Measurements from ENCODE around the gene CNTNAP2. TPM values are rescaled to one million over a fixed set of nuclear protein-coding genes. Genes with fewer than 3 reads are reported as not detected.

Gene CNTNAP2
- total RNA-seq, 2 experiments from 2014 or later = 0.28 TPM; not detected in 1

- Histone ChIP-seq H4K20me1 (ENCODE audit: insufficient read depth, low read length) (no peaks in the 10 kb centered on the region), H3K9me3 (ENCODE audit: low read length) (no peaks in the 10 kb centered on the region), H3K4me2 (ENCODE audit: low read length) (no peak overlapping the region), H3K27ac (ENCODE audit: low read depth, low read length, poor library complexity, severe bottlenecking) (no peak overlapping the region), H3K4me1 (ENCODE audit: insufficient read depth, low read length, poor library complexity, severe bottlenecking) (no peaks in the 10 kb centered on the region), H3K9me2 (ENCODE audit: insufficient read depth, low read length) (no peaks in the 10 kb centered on the region), H3K36me3 (ENCODE audit: insufficient read depth, low read length) (no peaks in the 10 kb centered on the region), H3K4me3 (ENCODE audit: low read depth, low read length, poor library complexity, severe bottlenecking) (no peak overlapping the region), H2AFZ (ENCODE audit: low read length) (no peak overlapping the region), H3K79me2 (ENCODE audit: insufficient read depth, low read depth, low read length) (no peaks in the 10 kb centered on the region)
- ChIA-PET POLR2A (interaction anchor here (0.9 to 1.0 kb wide), 2 partner anchors 10 to 14 kb away, joined by 3 read pairs; no protein-coding TSS in a partner anchor), CTCF (ENCODE audit: unreplicated experiment) (no interaction called here)
- TF ChIP-seq, protein P1, sequence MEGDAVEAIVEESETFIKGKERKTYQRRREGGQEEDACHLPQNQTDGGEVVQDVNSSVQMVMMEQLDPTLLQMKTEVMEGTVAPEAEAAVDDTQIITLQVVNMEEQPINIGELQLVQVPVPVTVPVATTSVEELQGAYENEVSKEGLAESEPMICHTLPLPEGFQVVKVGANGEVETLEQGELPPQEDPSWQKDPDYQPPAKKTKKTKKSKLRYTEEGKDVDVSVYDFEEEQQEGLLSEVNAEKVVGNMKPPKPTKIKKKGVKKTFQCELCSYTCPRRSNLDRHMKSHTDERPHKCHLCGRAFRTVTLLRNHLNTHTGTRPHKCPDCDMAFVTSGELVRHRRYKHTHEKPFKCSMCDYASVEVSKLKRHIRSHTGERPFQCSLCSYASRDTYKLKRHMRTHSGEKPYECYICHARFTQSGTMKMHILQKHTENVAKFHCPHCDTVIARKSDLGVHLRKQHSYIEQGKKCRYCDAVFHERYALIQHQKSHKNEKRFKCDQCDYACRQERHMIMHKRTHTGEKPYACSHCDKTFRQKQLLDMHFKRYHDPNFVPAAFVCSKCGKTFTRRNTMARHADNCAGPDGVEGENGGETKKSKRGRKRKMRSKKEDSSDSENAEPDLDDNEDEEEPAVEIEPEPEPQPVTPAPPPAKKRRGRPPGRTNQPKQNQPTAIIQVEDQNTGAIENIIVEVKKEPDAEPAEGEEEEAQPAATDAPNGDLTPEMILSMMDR (conservative IDR thresholded peaks at IDR 0.05; ENCODE audit: low read length) = no peak
- TF ChIP-seq EZH2phosphoT487 (IDR thresholded peaks at IDR 0.05; ENCODE audit: borderline replicate concordance, low read depth, low read length) = no peak
- no peak for DNase-seq (ENCODE audit: low spot score)
- intact Hi-C loops (cut with micrococcal nuclease; ENCODE audit: unreplicated experiment) = no loop called here
- no TSS peak for BruUV-seq (replicated peaks)
These were observed 1066.3 kb downstream of the CNTNAP2 start for GRCh38 chr7:147182874-147183273.

- H3K4me2 ChIP-seq (ENCODE audit: low read length) = no peak overlapping the region
- H3K79me2 ChIP-seq (ENCODE audit: insufficient read depth, low read depth, low read length) = no peaks in the 10 kb centered on the region
- no peak for DNase-seq (ENCODE audit: low spot score)
- no TSS peak for BruUV-seq (replicated peaks)
- intact Hi-C loops (cut with micrococcal nuclease; ENCODE audit: unreplicated experiment) = no loop called here
- no peaks in the 10 kb centered on the region for H3K9me3 ChIP-seq (ENCODE audit: low read length)
- H3K4me3 ChIP-seq (ENCODE audit: low read depth, low read length, poor library complexity, severe bottlenecking) = no peak overlapping the region
- no peaks in the 10 kb centered on the region for H4K20me1 ChIP-seq (ENCODE audit: insufficient read depth, low read length)
- H3K9me2 ChIP-seq (ENCODE audit: insufficient read depth, low read length) = no peaks in the 10 kb centered on the region
- ChIA-PET CTCF (ENCODE audit: unreplicated experiment) (no interaction called here), POLR2A (interaction anchor here (0.9 to 1.0 kb wide), 2 partner anchors 9 to 14 kb away, joined by 3 read pairs; no protein-coding TSS in a partner anchor)
- no peak overlapping the region for H2AFZ ChIP-seq (ENCODE audit: low read length)
- H3K27ac ChIP-seq (ENCODE audit: low read depth, low read length, poor library complexity, severe bottlenecking) = no peak overlapping the region
- H3K4me1 ChIP-seq (ENCODE audit: insufficient read depth, low read length, poor library complexity, severe bottlenecking) = no peaks in the 10 kb centered on the region
- no peaks in the 10 kb centered on the region for H3K36me3 ChIP-seq (ENCODE audit: insufficient read depth, low read length)
- TF ChIP-seq, protein P1 (conservative IDR thresholded peaks at IDR 0.05; ENCODE audit: low read length) = no peak
- TF ChIP-seq EZH2phosphoT487 (IDR thresholded peaks at IDR 0.05; ENCODE audit: borderline replicate concordance, low read depth, low read length) = no peak
These were observed 1066.7 kb downstream of the CNTNAP2 start for GRCh38 chr7:147183276-147183675.

DNA sequence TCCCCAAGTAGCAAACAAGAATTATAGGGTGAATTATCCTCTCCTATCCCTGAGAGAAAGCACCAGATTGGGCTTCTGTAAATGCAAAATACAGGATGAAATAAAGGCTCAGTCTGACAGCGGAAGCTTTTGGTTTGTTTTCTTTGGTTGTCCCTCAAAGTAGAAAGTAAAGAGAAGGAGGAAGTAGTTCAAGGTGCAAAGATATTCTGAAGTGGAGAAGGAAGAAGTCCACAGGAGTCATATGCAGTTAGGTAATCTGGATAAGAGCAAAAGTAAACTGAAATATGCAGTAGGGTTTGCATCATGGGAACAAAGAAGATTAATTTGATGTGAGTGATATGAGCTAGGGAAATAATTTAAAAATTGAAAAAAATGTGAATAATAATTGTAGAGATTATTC is 1071.9 kb downstream of the CNTNAP2 start:
- Histone ChIP-seq H3K36me3 (ENCODE audit: insufficient read depth, low read length) (no peaks in the 10 kb centered on the region), H3K79me2 (ENCODE audit: insufficient read depth, low read depth, low read length) (no peaks in the 10 kb centered on the region), H3K9me2 (ENCODE audit: insufficient read depth, low read length) (no peaks in the 10 kb centered on the region), H3K4me2 (ENCODE audit: low read length) (no peak overlapping the region), H3K4me1 (ENCODE audit: insufficient read depth, low read length, poor library complexity, severe bottlenecking) (no peaks in the 10 kb centered on the region), H3K9me3 (ENCODE audit: low read length) (no peaks in the 10 kb centered on the region), H2AFZ (ENCODE audit: low read length) (no peak overlapping the region), H4K20me1 (ENCODE audit: insufficient read depth, low read length) (no peaks in the 10 kb centered on the region), H3K27ac (ENCODE audit: low read depth, low read length, poor library complexity, severe bottlenecking) (no peak overlapping the region), H3K4me3 (ENCODE audit: low read depth, low read length, poor library complexity, severe bottlenecking) (no peak overlapping the region)
- ChIA-PET POLR2A (no interaction called here), CTCF (ENCODE audit: unreplicated experiment) (no interaction called here)
- intact Hi-C loops (cut with micrococcal nuclease; ENCODE audit: unreplicated experiment) = no loop called here
- no peak for DNase-seq (ENCODE audit: low spot score)
- no peak for TF ChIP-seq EZH2phosphoT487 (IDR thresholded peaks at IDR 0.05; ENCODE audit: borderline replicate concordance, low read depth, low read length)
- TF ChIP-seq, protein P1 (conservative IDR thresholded peaks at IDR 0.05; ENCODE audit: low read length) = no peak
- no TSS peak for BruUV-seq (replicated peaks)
